GM18868 (cell line): ENCODE results near the gene TRUB1.

Experiments used
- ATAC-seq: cut with Tn5 transposase; IDR thresholded peaks from one replicate; pipeline ENCODE4 v1.9.1; 2021; ENCODE audit warnings: mild to moderate bottlenecking, moderate library complexity; ENCODE audit not compliant: unreplicated experiment

Gene TRUB1

GRCh38 chr10:115026746-115027140 lies 88.7 kb downstream of the TRUB1 start:
- ATAC-seq = no peak
